Nephron (organoid): ENCODE measurements around the gene AANAT.

Experiments
- H3K27ac Mint-ChIP-seq, 3 experiments: 2 replicates each; pipeline ENCODE4 v1.8.0; 2020; ENCODE audit warnings: mixed read lengths in 3 of 3, mild to moderate bottlenecking in 2 of 3, moderate library complexity in 1 of 3
- H3K27me3 Mint-ChIP-seq: 2 replicates; pipeline ENCODE4 v1.8.0; 2021; ENCODE audit warnings: low read depth, mild to moderate bottlenecking, moderate library complexity, mixed read lengths
- H3K36me3 Mint-ChIP-seq: 2 replicates; pipeline ENCODE4 v1.8.0; 2020; ENCODE audit warnings: low read depth, mixed read lengths
- H3K4me1 Mint-ChIP-seq: 2 replicates; pipeline ENCODE4 v1.8.0; 2020; ENCODE audit warnings: mixed read lengths
- H3K4me3 Mint-ChIP-seq, 3 experiments: 2 replicates each; pipeline ENCODE4 v1.8.0; 2020; ENCODE audit warnings: mild to moderate bottlenecking in 3 of 3, mixed read lengths in 3 of 3, moderate library complexity in 2 of 3
- H3K9me3 Mint-ChIP-seq: 2 replicates; pipeline ENCODE4 v1.8.0; 2020; ENCODE audit warnings: mixed read lengths
- CTCF ChIP-seq, 3 experiments: fragments of 200-600 bp; sonication (generic); IDR thresholded peaks; one replicate each; pipeline ENCODE4 v1.5.0; 2021; ENCODE audit warnings: antibody characterized with exemption in 3 of 3; ENCODE audit not compliant: unreplicated experiment in 3 of 3

Gene AANAT

GRCh38 chr17:76467366-76467765 is at the start of gene AANAT:
TSS of gene AANAT (plus strand) at chr17:76467603. CDS start at chr17:76468747, 1,144 bp downstream.
- peaks cover 28% of the 10 kb centered on the region for H3K27me3 Mint-ChIP-seq
- no peaks in the 10 kb centered on the region for H3K36me3 Mint-ChIP-seq
- peaks cover 5% of the 10 kb centered on the region for H3K4me1 Mint-ChIP-seq
- TF ChIP-seq CTCF (IDR thresholded peaks at IDR 0.05; ENCODE audit: unreplicated experiment in 3 of 3), result no peak
- no peak within 1 kb of the TSS for H3K4me3 Mint-ChIP-seq
- no peak within 1 kb of the TSS for H3K27ac Mint-ChIP-seq
- H3K9me3 Mint-ChIP-seq, result no peaks in the 10 kb centered on the region

GRCh38 chr17:76419576-76420260 is 47.7 kb upstream of the AANAT start:
- H3K36me3 Mint-ChIP-seq, result peaks cover 13% of the 10 kb centered on the region
- no peak for TF ChIP-seq CTCF (IDR thresholded peaks at IDR 0.05; ENCODE audit: unreplicated experiment in 3 of 3)
- H3K9me3 Mint-ChIP-seq, result no peaks in the 10 kb centered on the region
- H3K4me3 Mint-ChIP-seq, result no peak overlapping the region
- H3K4me1 Mint-ChIP-seq, result peaks cover 36% of the 10 kb centered on the region
- H3K27ac Mint-ChIP-seq, result peak overlapping the region; percentile 41 to 67 (median 44)
- no peaks in the 10 kb centered on the region for H3K27me3 Mint-ChIP-seq

GRCh38 chr17:76420356-76421043 is 46.9 kb upstream of the AANAT start:
- H3K4me3 Mint-ChIP-seq, result no peak overlapping the region
- peak overlapping the region; percentile 41 to 67 (median 44) for H3K27ac Mint-ChIP-seq
- peaks cover 13% of the 10 kb centered on the region for H3K36me3 Mint-ChIP-seq
- no peaks in the 10 kb centered on the region for H3K27me3 Mint-ChIP-seq
- no peaks in the 10 kb centered on the region for H3K9me3 Mint-ChIP-seq
- TF ChIP-seq CTCF (IDR thresholded peaks at IDR 0.05; ENCODE audit: unreplicated experiment in 3 of 3), result no peak
- peaks cover 34% of the 10 kb centered on the region for H3K4me1 Mint-ChIP-seq

- H3K27me3 Mint-ChIP-seq, result no peaks in the 10 kb centered on the region
- peak overlapping the region; percentile 32 to 67 (median 41) for H3K27ac Mint-ChIP-seq
- peaks cover 13% of the 10 kb centered on the region for H3K36me3 Mint-ChIP-seq
- H3K9me3 Mint-ChIP-seq, result no peaks in the 10 kb centered on the region
- H3K4me1 Mint-ChIP-seq, result peaks cover 34% of the 10 kb centered on the region
- TF ChIP-seq CTCF (IDR thresholded peaks at IDR 0.05; ENCODE audit: unreplicated experiment in 3 of 3), result no peak
- no peak overlapping the region for H3K4me3 Mint-ChIP-seq
Measured at GRCh38 chr17:76421044-76421407, 46.4 kb upstream of the AANAT start.

GRCh38 chr17:76422406-76422805 is 45.0 kb upstream of the AANAT start:
- H3K9me3 Mint-ChIP-seq, result no peaks in the 10 kb centered on the region
- no peak overlapping the region for H3K27ac Mint-ChIP-seq
- peaks cover 9% of the 10 kb centered on the region for H3K36me3 Mint-ChIP-seq
- peaks cover 24% of the 10 kb centered on the region for H3K4me1 Mint-ChIP-seq
- no peaks in the 10 kb centered on the region for H3K27me3 Mint-ChIP-seq
- H3K4me3 Mint-ChIP-seq, result no peak overlapping the region
- TF ChIP-seq CTCF (IDR thresholded peaks at IDR 0.05; ENCODE audit: unreplicated experiment in 3 of 3), result no peak
